Embryonic facial prominence (tissue), 1 donor: ENCODE data around the gene S1PR4.
"Not testable (repeated sequence)": the region's sequence is repeated elsewhere in the genome, so short reads cannot be mapped to it uniquely, and the experiment has no call there.

Experiments used
- DNase-seq: peaks from one replicate; pipeline ENCODE4 v3.0.0-alpha.2; 2016; ENCODE audit errors: extremely low spot score

Gene S1PR4

GRCh38 chr19:3220576-3220975 is 42.0 kb downstream of the S1PR4 start:
- DNase-seq = no peak

- not testable (repeated sequence) for DNase-seq
These were observed 43.0 kb downstream of the S1PR4 start for GRCh38 chr19:3221576-3221975.

GRCh38 chr19:3222709-3223108 is 44.1 kb downstream of the S1PR4 start:
- no peak for DNase-seq

- DNase-seq = no peak
These were observed 46.0 kb downstream of the S1PR4 start, which contains the start of gene CELF5 for GRCh38 chr19:3224346-3225168. TSS of gene CELF5 (plus strand) at chr19:3224661. CDS start at chr19:3224740, 79 bp downstream.

- DNase-seq = no peak
These were observed 46.6 kb downstream of the S1PR4 start for GRCh38 chr19:3225169-3225485.

GRCh38 chr19:3225677-3226093 is 47.1 kb downstream of the S1PR4 start:
- DNase-seq = no peak

- no peak for DNase-seq
These were observed 48.6 kb downstream of the S1PR4 start for GRCh38 chr19:3227054-3227626.

- DNase-seq = no peak
These were observed 50.8 kb downstream of the S1PR4 start for GRCh38 chr19:3229346-3229743.
